KMS-11 (cell line): Measurements from ENCODE around the gene PATE3.

Experiments used
- H2AFZ ChIP-seq: fragments of 200-600 bp; sonication (generic); 2 replicates; pipeline ENCODE4 v1.6.1; 2016; ENCODE audit warnings: antibody characterized with exemption, mixed run types, low read depth
- H3K27ac ChIP-seq: fragments of 200-600 bp; sonication (generic); 2 replicates; pipeline ENCODE4 v1.6.1; 2016; ENCODE audit warnings: mild to moderate bottlenecking, mixed run types
- H3K27me3 ChIP-seq: fragments of 200-600 bp; sonication (generic); 2 replicates; pipeline ENCODE4 v1.6.1; 2017; ENCODE audit warnings: mild to moderate bottlenecking, low read depth, mixed run types, moderate library complexity; ENCODE audit not compliant: insufficient read depth
- H3K36me3 ChIP-seq: fragments of 200-600 bp; sonication (generic); 2 replicates; pipeline ENCODE4 v1.6.1; 2017; ENCODE audit warnings: mild to moderate bottlenecking, mixed run types; ENCODE audit not compliant: insufficient read depth
- H3K4me1 ChIP-seq: fragments of 200-600 bp; sonication (generic); 2 replicates; pipeline ENCODE4 v1.6.1; 2016; ENCODE audit warnings: mild to moderate bottlenecking, low read depth, mixed run types; ENCODE audit not compliant: poor library complexity, severe bottlenecking
- H3K4me2 ChIP-seq: fragments of 200-600 bp; sonication (generic); 2 replicates; pipeline ENCODE4 v1.7.0; 2016; ENCODE audit warnings: mild to moderate bottlenecking, mixed run types
- H3K4me3 ChIP-seq: fragments of 200-600 bp; sonication (generic); IDR thresholded peaks from 2 replicates; pipeline ENCODE4 v1.6.1; 2017; ENCODE audit warnings: low read depth, low read length, mixed read lengths; ENCODE audit not compliant: insufficient read depth
- H3K79me2 ChIP-seq: fragments of 200-600 bp; sonication (generic); 2 replicates; pipeline ENCODE4 v1.6.1; 2016; ENCODE audit warnings: low read depth, mixed run types; ENCODE audit not compliant: insufficient read depth
- H3K9ac ChIP-seq: fragments of 200-600 bp; sonication (generic); 2 replicates; pipeline ENCODE4 v1.6.1; 2016; ENCODE audit warnings: mild to moderate bottlenecking, mixed run types
- H4K20me1 ChIP-seq: fragments of 200-600 bp; sonication (generic); 2 replicates; pipeline ENCODE4 v1.6.1; 2016; ENCODE audit warnings: mild to moderate bottlenecking, mixed run types; ENCODE audit not compliant: insufficient read depth
- CTCF ChIP-seq: fragments of 200-600 bp; sonication (generic); conservative IDR thresholded peaks from 2 replicates; pipeline ENCODE4 v1.6.1; 2017; ENCODE audit warnings: low read depth, mild to moderate bottlenecking, antibody characterized with exemption, low read length, moderate library complexity, mixed read lengths

PATE3 gene

GRCh38 chr11:125773516-125773915 is 14.4 kb upstream of the PATE3 start:
- Histone ChIP-seq H3K4me2 (no peak overlapping the region), H3K4me3 (no peak overlapping the region), H3K79me2 (no peaks in the 10 kb centered on the region), H4K20me1 (no peaks in the 10 kb centered on the region), H3K36me3 (no peaks in the 10 kb centered on the region), H3K4me1 (no peaks in the 10 kb centered on the region), H3K27me3 (no peaks in the 10 kb centered on the region), H2AFZ (no peak overlapping the region), H3K9ac (no peak overlapping the region), H3K27ac (no peak overlapping the region)
- no peak for TF ChIP-seq CTCF

GRCh38 chr11:125777309-125777708 is 10.6 kb upstream of the PATE3 start:
- no peaks in the 10 kb centered on the region for H3K79me2 ChIP-seq
- H2AFZ ChIP-seq, result no peak overlapping the region
- TF ChIP-seq CTCF, result no peak
- H3K4me1 ChIP-seq, result no peaks in the 10 kb centered on the region
- H4K20me1 ChIP-seq, result no peaks in the 10 kb centered on the region
- no peaks in the 10 kb centered on the region for H3K36me3 ChIP-seq
- no peak overlapping the region for H3K9ac ChIP-seq
- no peak overlapping the region for H3K4me2 ChIP-seq
- no peak overlapping the region for H3K4me3 ChIP-seq
- H3K27me3 ChIP-seq, result no peaks in the 10 kb centered on the region
- no peak overlapping the region for H3K27ac ChIP-seq

- no peak within 1 kb of the TSS for H3K4me3 ChIP-seq
- H3K27me3 ChIP-seq, result no peaks in the 10 kb centered on the region
- no peak within 1 kb of the TSS for H3K9ac ChIP-seq
- no peak within 1 kb of the TSS for H3K4me2 ChIP-seq
- no peak for TF ChIP-seq CTCF
- H2AFZ ChIP-seq, result no peak within 1 kb of the TSS
- no peaks in the 10 kb centered on the region for H3K36me3 ChIP-seq
- H4K20me1 ChIP-seq, result no peaks in the 10 kb centered on the region
- H3K27ac ChIP-seq, result no peak within 1 kb of the TSS
- H3K79me2 ChIP-seq, result no peaks in the 10 kb centered on the region
- H3K4me1 ChIP-seq, result no peaks in the 10 kb centered on the region
Measured at GRCh38 chr11:125778728-125779127, 9.2 kb upstream of the PATE3 start, which contains the start of gene PATE2. PATE2 (minus strand) TSS chr11:125778828; CDS start chr11:125778773, 55 bp downstream.

GRCh38 chr11:125784678-125785077 is 3.2 kb upstream of the PATE3 start:
- Histone ChIP-seq H3K27me3 (no peaks in the 10 kb centered on the region), H2AFZ (no peak overlapping the region), H3K9ac (no peak overlapping the region), H3K4me3 (no peak overlapping the region), H3K4me1 (no peaks in the 10 kb centered on the region), H3K27ac (no peak overlapping the region), H3K36me3 (no peaks in the 10 kb centered on the region), H3K79me2 (no peaks in the 10 kb centered on the region), H4K20me1 (no peaks in the 10 kb centered on the region), H3K4me2 (no peak overlapping the region)
- TF ChIP-seq CTCF, result no peak
